Muscle of back (tissue), 11 donors: ENCODE results near the gene PTGES3L. TPM values are rescaled to one million over a fixed set of nuclear protein-coding genes. Genes with fewer than 3 reads are reported as not detected.
"Not testable (repeated sequence)": the region's sequence is repeated elsewhere in the genome, so short reads cannot be mapped to it uniquely, and the experiment has no call there.

ENCODE experiments used
- DNase-seq, 3 donors: peaks; one replicate each; pipeline versions ENCODE4 v3.0.0 to v3.0.0-alpha.2; 2013
- polyA plus RNA-seq, 10 donors: library from polyadenylated mRNA; unstranded; fragments of 120-200 nt; gene quantifications; one replicate each; pipeline ENCODE4 v1.2.1, GENCODE V29; 2013; ENCODE audit not compliant: insufficient read length in 10 of 10

The PTGES3L gene
- polyA plus RNA-seq, 10 donors, result 46.0 to 82.2 (median 70.7) TPM

- no peak for DNase-seq
Observed at GRCh38 chr17:42985225-42985624, 5.3 kb upstream of the PTGES3L start.

- DNase-seq, result no peak
Observed at GRCh38 chr17:42982266-42982665, 2.4 kb upstream of the PTGES3L start.

- DNase-seq, result peak in 2 of 3 donors; percentile 23 to 59
Observed at GRCh38 chr17:42980766-42981397, 1.0 kb upstream of the PTGES3L start.

GRCh38 chr17:42980274-42980765, 440 bp upstream of the PTGES3L start, which contains the start of gene RUNDC1:
Gene RUNDC1, plus strand, starts transcription at chr17:42980565. Its CDS starts 12 bp downstream, at chr17:42980577.
- DNase-seq, result peak; percentile 79 to 93 (median 92)

- DNase-seq, result not testable (repeated sequence)
Observed at GRCh38 chr17:42975701-42976100, 4.2 kb downstream of the PTGES3L start.

DNA sequence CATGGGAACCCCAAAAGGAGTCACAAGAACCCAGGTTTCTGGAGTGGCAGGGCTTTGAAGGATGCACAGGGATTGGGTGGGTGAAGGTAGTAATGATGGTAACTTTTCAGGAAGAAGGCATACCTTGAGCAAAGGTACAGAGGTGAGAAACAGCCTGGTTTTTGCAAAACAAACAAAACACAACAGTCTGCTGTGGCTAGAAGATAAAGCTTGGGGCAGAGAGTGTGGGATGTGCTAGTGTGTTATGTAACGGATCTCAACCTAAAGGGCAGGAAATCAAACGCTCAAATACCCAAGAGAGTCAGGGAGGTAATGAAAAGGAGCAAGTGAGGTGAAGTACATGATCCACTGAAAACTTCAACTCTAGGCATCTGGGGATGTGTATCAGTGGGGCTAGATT, 4.6 kb downstream of the PTGES3L start:
- no peak for DNase-seq

- DNase-seq, result not testable (repeated sequence)
Observed at GRCh38 chr17:42973323-42973722, 6.6 kb downstream of the PTGES3L start.

- DNase-seq, result no peak
Observed at GRCh38 chr17:42971589-42971988, 8.3 kb downstream of the PTGES3L start.

- no peak for DNase-seq
Observed at GRCh38 chr17:42969001-42969581, 10.8 kb downstream of the PTGES3L start.

GRCh38 chr17:42967925-42968324, 12.0 kb downstream of the PTGES3L start:
- DNase-seq, result no peak

- peak; percentile 93 to 98 (median 96) for DNase-seq
Observed at GRCh38 chr17:42964161-42964932, 15.5 kb downstream of the PTGES3L start, which contains the start of gene AARSD1. Gene AARSD1, minus strand, starts transcription at chr17:42964454. Its CDS starts 14 bp downstream, at chr17:42964440.

DNA sequence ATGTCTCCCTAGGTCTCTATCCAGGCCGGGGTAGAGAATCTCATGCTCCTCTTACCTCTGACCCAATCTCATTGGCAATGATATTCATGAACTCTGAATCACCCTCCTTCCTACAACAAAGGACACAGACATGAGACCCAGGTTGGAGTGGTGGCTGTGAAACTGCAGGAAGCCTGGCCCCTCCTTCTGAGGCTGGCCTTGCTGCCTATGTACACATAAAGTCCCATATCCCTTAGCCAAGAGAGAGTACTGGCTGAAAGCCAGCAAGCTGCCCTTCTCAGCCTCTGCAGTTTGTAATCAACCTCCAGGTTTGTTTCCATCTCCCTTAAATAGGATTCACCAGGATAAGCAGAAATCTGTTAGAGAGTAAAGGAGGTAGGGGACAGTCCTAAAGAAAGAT, 26.2 kb downstream of the PTGES3L start:
- DNase-seq, result no peak

GRCh38 chr17:42950044-42950783, 29.7 kb downstream of the PTGES3L start:
- DNase-seq, result no peak

GRCh38 chr17:42946812-42947211, 33.1 kb downstream of the PTGES3L start:
- DNase-seq, result no peak

DNA sequence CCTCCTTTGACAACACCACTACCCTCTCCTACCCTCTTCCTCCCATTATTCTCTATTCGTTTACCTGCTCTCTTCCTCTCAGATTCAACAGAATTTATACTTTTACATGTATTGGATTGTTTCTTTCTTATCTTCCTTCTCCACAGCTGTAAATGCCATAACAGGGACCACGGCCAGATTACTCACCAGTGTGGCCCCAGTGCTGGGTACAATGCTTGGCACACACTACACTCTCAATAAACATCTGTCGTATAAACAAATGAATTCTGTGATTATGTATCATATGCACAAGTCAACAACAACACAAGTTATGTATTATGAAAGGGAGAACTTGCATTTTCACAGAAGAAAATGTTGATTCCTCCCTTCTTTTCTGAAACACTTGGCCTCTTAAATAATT, 35.7 kb downstream of the PTGES3L start:
- no peak for DNase-seq

DNA sequence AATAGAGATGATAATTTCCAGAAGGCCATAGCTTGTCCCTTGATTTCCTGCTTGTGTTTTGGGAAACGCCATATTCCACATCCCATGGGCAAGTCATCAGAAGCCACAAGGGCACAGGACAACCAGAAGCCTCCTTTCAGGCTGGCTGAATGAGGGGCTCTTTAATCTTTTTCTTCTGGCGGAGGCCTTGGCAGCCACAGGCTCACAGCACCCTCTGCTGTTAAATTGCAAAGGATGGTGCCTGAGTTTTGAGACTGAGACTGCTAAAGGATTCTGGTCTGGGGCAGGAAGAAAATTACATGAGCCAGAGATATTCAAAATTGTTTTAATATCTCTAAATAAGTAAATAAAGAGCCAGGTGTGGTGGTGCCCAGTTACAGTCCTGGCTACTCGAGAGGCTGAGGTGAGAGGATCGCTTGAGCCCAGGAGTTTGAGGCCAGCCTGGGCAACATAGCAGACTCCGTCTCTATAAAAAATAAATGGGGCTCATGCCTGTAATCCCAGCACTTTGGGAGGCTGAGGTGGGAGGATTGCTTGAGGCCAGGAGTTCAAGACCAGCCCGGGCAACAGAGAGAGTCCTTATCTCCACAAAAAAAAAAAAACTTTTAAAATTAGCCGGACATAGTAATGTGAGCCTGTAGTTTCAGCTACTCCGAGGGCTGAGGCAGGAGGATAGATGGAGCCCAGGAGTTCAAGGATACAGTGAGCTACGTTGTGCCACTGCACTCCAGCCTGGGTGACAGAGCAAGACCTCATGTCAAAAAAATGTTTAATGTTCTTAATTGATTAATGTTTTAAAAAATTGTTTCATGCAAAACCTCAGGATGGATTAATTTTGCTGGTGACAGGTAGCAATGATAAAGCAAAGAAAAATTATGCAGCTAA, 41.9 kb downstream of the PTGES3L start:
- peak; percentile 23 to 70 (median 52) for DNase-seq

- DNase-seq, result no peak
Observed at GRCh38 chr17:42929497-42929844, 50.4 kb downstream of the PTGES3L start.

DNA sequence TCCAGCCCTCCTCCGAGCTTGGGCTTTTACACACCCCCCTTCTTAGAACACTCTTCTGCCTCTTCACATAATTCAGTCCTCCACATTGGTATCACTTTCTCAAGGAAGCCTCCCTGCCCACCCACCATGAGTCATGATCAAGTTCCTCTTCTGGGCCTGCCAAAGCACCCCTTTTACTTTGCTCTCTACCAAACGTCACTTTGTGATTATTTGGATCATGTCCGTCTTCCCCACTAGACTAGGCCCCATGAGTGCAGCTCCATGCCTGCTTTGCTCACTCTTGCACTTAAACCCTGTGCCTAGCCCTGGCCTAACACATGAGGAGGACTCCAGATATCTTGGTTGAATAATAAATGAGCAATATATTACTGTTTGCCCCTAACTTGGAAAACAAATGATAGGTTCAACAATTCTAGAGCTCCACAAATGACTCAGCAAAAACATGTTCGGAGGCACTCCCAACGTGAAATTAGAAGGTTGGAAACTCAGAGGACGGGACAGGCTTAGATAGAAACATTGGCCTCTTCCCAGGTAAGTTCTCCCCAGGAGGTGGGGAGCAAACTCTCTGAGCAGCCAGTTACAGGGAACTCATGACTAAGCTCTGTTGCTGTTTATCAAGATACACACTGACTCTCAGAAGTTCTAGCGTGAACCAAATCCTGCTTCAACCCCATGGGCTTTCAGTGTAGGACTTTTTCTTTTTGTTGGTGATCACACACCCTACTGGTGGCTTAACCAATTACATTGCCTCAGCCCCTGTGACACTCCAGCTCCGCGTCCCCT, 51.0 kb downstream of the PTGES3L start:
- DNase-seq, result peak; percentile 33 to 63 (median 52)

GRCh38 chr17:42924891-42925290, 55.0 kb downstream of the PTGES3L start:
- DNase-seq, result no peak

GRCh38 chr17:42923472-42923871, 56.4 kb downstream of the PTGES3L start:
- DNase-seq, result not testable (repeated sequence)
